VCaP (cell line): Measurements from ENCODE around the gene IL3.

Experiments used
- H3K27ac ChIP-seq: fragments of 450-650 bp; 2 replicates; pipeline ENCODE4 v1.5.1; 2017
- TF ChIP-seq, protein P1 (sequence below): fragments of 450-650 bp; conservative IDR thresholded peaks from 2 replicates; pipeline ENCODE4 v1.5.1; 2017; ENCODE audit warnings: mild to moderate bottlenecking, moderate library complexity

IL3 gene

DNA sequence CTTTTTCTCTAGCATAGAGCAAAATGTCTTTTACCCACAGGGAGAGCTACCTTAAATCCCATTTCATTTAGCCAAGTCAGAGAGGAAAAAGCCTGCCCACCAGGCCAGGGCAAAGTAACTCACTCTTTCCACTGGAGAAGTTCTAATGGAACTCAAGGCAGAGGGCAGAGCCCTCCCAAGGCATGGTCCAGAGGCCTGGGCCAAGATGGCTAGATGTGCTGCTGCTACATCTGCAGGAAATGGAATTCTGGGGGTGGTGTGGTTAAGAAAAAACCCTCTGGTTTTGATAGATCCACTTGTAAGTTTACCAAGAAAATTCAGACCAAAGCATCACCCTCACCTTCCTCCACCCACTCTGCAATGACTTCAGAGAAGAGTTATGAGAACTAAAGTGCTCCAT is 50.5 kb downstream of the IL3 start:
- TF ChIP-seq, protein P1, sequence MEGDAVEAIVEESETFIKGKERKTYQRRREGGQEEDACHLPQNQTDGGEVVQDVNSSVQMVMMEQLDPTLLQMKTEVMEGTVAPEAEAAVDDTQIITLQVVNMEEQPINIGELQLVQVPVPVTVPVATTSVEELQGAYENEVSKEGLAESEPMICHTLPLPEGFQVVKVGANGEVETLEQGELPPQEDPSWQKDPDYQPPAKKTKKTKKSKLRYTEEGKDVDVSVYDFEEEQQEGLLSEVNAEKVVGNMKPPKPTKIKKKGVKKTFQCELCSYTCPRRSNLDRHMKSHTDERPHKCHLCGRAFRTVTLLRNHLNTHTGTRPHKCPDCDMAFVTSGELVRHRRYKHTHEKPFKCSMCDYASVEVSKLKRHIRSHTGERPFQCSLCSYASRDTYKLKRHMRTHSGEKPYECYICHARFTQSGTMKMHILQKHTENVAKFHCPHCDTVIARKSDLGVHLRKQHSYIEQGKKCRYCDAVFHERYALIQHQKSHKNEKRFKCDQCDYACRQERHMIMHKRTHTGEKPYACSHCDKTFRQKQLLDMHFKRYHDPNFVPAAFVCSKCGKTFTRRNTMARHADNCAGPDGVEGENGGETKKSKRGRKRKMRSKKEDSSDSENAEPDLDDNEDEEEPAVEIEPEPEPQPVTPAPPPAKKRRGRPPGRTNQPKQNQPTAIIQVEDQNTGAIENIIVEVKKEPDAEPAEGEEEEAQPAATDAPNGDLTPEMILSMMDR = no peak
- H3K27ac ChIP-seq = no peak overlapping the region

DNA sequence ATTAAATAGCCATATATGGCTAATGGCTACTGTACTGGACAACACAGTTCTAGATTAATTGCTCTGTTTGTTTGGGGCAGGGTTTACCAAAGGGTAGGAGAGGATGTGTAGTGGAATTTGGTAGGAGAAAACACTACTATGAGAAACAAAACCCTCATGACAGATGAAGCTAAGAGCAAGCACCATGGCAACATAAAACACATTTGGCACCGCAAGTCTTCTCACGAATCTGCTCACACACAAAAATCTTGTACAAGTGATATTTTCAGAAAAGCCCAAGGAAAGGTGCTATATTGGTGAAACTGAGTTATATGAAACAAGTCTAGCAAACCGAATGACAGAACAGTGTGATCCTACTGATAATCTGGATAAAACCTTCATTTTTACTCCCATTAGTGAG is 51.7 kb downstream of the IL3 start:
- TF ChIP-seq, protein P1 = no peak
- no peak overlapping the region for H3K27ac ChIP-seq
